ENCODE measurements around the gene POLG2. TPM values are rescaled to one million over a fixed set of nuclear protein-coding genes. Genes with fewer than 3 reads are reported as not detected.

The POLG2 gene
- polyA plus RNA-seq, 1 donor from 2014 or later, result 16.9 TPM

GRCh38 chr17:64448665-64449512 is 48.0 kb downstream of the POLG2 start, which contains the start of gene MILR1:
Gene MILR1 (plus strand): TSS chr17:64449115. CDS start chr17:64449169, 54 bp downstream.
- Histone ChIP-seq H3K36me3 (ENCODE audit: insufficient read depth, low read length) (no peaks in the 10 kb centered on the region), H3K4me2 (ENCODE audit: low read length) (no peak within 1 kb of the TSS), H3K27ac (ENCODE audit: low read length) (no peak within 1 kb of the TSS), H3K9me3 (ENCODE audit: low read length) (no peaks in the 10 kb centered on the region), H4K20me1 (ENCODE audit: insufficient read depth) (no peaks in the 10 kb centered on the region), H3K9ac (ENCODE audit: low read length) (no peak within 1 kb of the TSS), H3F3A (ENCODE audit: insufficient read depth, low read length, poor library complexity, severe bottlenecking) (no peaks in the 10 kb centered on the region), H3K79me2 (replicated peaks; ENCODE audit: insufficient read depth, low read length) (no peaks in the 10 kb centered on the region), H3K9me2 (ENCODE audit: insufficient read depth, low read length) (no peaks in the 10 kb centered on the region), H3K4me3 (ENCODE audit: low read length) (no peak within 1 kb of the TSS), H3K27me3 (ENCODE audit: insufficient read depth, low read depth, low read length) (no peaks in the 10 kb centered on the region), H2AFZ (ENCODE audit: low read depth, low read length) (no peak within 1 kb of the TSS)
- no peak for TF ChIP-seq REST (IDR thresholded peaks at IDR 0.05; ENCODE audit: borderline replicate concordance)
- no peak for TF ChIP-seq SMC3 (conservative IDR thresholded peaks at IDR 0.05; ENCODE audit: poor library complexity)
- no peak for TF ChIP-seq TAF1 (IDR thresholded peaks at IDR 0.05; ENCODE audit: low read depth)
- TF ChIP-seq EZH2 (IDR thresholded peaks at IDR 0.05; ENCODE audit: borderline replicate concordance, insufficient read depth, low read length, poor library complexity, severe bottlenecking), result no peak
- TF ChIP-seq POLR2AphosphoS5 (IDR thresholded peaks at IDR 0.05), result no peak
- TF ChIP-seq MXI1 (conservative IDR thresholded peaks at IDR 0.05; ENCODE audit: poor library complexity, severe bottlenecking), result no peak
- no peak for TF ChIP-seq EP300 (conservative IDR thresholded peaks at IDR 0.05; ENCODE audit: poor library complexity, severe bottlenecking)

GRCh38 chr17:64447526-64447925 is 49.3 kb downstream of the POLG2 start:
- no peak for TF ChIP-seq SMC3 (conservative IDR thresholded peaks at IDR 0.05; ENCODE audit: poor library complexity)
- TF ChIP-seq MXI1 (conservative IDR thresholded peaks at IDR 0.05; ENCODE audit: poor library complexity, severe bottlenecking), result no peak
- no peak for TF ChIP-seq CTCF (IDR thresholded peaks at IDR 0.05; ENCODE audit: poor library complexity, severe bottlenecking)
- no peak for TF ChIP-seq EZH2 (IDR thresholded peaks at IDR 0.05; ENCODE audit: borderline replicate concordance, insufficient read depth, low read length, poor library complexity, severe bottlenecking)
- TF ChIP-seq REST (IDR thresholded peaks at IDR 0.05; ENCODE audit: borderline replicate concordance), result no peak
- no peak for TF ChIP-seq EP300 (conservative IDR thresholded peaks at IDR 0.05; ENCODE audit: poor library complexity, severe bottlenecking)
- no peak for TF ChIP-seq RAD21 (conservative IDR thresholded peaks at IDR 0.05)
- no peak for TF ChIP-seq POLR2AphosphoS5 (IDR thresholded peaks at IDR 0.05)
- no peak for TF ChIP-seq TAF1 (IDR thresholded peaks at IDR 0.05; ENCODE audit: low read depth)
- no peaks in the 10 kb centered on the region for H4K20me1 ChIP-seq (ENCODE audit: insufficient read depth)
- H3K4me3 ChIP-seq (ENCODE audit: low read length), result no peak overlapping the region
- no peak overlapping the region for H3K27ac ChIP-seq (ENCODE audit: low read length)
- H3K9me2 ChIP-seq (ENCODE audit: insufficient read depth, low read length), result no peaks in the 10 kb centered on the region
- H3K9ac ChIP-seq (ENCODE audit: low read length), result no peak overlapping the region
- H2AFZ ChIP-seq (ENCODE audit: low read depth, low read length), result no peak overlapping the region
- H3K9me3 ChIP-seq (ENCODE audit: low read length), result no peaks in the 10 kb centered on the region
- H3K79me2 ChIP-seq (replicated peaks; ENCODE audit: insufficient read depth, low read length), result no peaks in the 10 kb centered on the region
- no peak overlapping the region for H3K4me2 ChIP-seq (ENCODE audit: low read length)
- no peaks in the 10 kb centered on the region for H3K36me3 ChIP-seq (ENCODE audit: insufficient read depth, low read length)
- H3K27me3 ChIP-seq (ENCODE audit: insufficient read depth, low read depth, low read length), result no peaks in the 10 kb centered on the region
- H3F3A ChIP-seq (ENCODE audit: insufficient read depth, low read length, poor library complexity, severe bottlenecking), result no peaks in the 10 kb centered on the region
